GM12874 (cell line): ENCODE data around the gene FRMPD4.

Experiments used
- CTCF ChIP-seq: IDR thresholded peaks from 2 replicates; pipeline ENCODE4 v1.5.1; 2011; ENCODE audit warnings: low read depth, mild to moderate bottlenecking, control low read depth, low read length, moderate library complexity; ENCODE audit not compliant: insufficient read depth

FRMPD4 gene

DNA sequence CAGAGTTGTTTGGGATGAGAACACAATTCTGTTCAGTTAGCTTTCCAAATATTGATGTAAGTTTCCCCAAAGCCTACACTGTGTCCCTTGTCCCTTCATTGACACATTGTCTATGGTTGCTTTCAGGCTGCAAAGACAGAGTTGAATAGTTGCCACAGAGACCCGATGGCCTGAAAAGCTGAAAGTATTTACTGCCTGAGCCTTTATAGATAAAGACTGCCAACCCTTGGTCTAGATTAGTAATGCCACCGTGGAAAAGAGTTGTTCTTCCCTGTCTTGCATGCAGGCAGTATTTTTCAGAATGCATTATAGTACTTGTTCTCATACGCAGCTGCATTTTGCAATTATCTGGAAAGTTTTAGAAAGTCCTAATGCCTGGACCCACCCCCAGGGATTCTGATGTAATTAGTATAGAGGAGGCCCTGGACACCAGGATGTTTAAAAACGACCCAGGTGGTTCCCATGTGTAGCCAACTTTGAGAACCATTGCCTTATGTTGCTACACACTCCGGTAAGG, 180.8 kb downstream of the FRMPD4 start:
- TF ChIP-seq CTCF: no peak

- TF ChIP-seq CTCF: no peak
Observed at GRCh38 chrX:12319992-12320391, 181.7 kb downstream of the FRMPD4 start.

- TF ChIP-seq CTCF: no peak
Observed at GRCh38 chrX:12322031-12322430, 183.8 kb downstream of the FRMPD4 start.

- TF ChIP-seq CTCF: no peak
Observed at GRCh38 chrX:12325171-12325570, 186.9 kb downstream of the FRMPD4 start.

DNA sequence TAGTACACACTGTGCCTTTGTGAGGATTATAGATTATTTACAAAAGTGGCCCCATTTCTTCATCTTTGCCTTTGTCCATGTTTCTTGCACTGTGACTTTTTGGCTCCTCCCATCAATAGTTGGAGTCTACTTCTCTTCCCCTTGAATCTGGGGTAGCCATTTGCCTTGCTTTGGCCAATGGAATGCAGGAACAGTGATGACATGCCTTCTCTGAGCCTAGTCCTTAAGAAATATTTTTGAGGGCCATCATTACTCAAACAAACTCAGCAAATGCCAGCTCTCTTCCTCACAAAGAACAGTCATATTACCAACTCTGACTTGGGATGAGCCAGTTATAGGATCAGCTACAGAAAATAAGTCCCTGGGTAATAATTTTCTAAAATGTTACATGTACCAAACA, 189.6 kb downstream of the FRMPD4 start:
- no peak for TF ChIP-seq CTCF

- no peak for TF ChIP-seq CTCF
Observed at GRCh38 chrX:12329476-12329875, 191.2 kb downstream of the FRMPD4 start.

- TF ChIP-seq CTCF: no peak
Observed at GRCh38 chrX:12330841-12331240, 192.6 kb downstream of the FRMPD4 start.
